Measurements from ENCODE around the gene WAPL.

Gene WAPL

GRCh38 chr10:86520871-86521677 is 518 bp downstream of the WAPL start:
- DNase-seq, result peak; percentile 32

- DNase-seq, result no peak
Observed at GRCh38 chr10:86518781-86519180, 2.8 kb downstream of the WAPL start.

GRCh38 chr10:86512137-86512536 is 9.5 kb downstream of the WAPL start:
- no peak for DNase-seq

- DNase-seq, result no peak
Observed at GRCh38 chr10:86511027-86511865, 10.3 kb downstream of the WAPL start.

- DNase-seq, result no peak
Observed at GRCh38 chr10:86509145-86509544, 12.4 kb downstream of the WAPL start.

- no peak for DNase-seq
Observed at GRCh38 chr10:86508217-86508616, 13.4 kb downstream of the WAPL start.

GRCh38 chr10:86506499-86506898 is 15.1 kb downstream of the WAPL start:
- DNase-seq, result no peak

GRCh38 chr10:86506062-86506461 is 15.5 kb downstream of the WAPL start:
- DNase-seq, result no peak

- DNase-seq, result no peak
Observed at GRCh38 chr10:86504510-86504909, 17.1 kb downstream of the WAPL start.

GRCh38 chr10:86500846-86501245 is 20.7 kb downstream of the WAPL start:
- no peak for DNase-seq

- DNase-seq, result no peak
Observed at GRCh38 chr10:86498598-86498997, 23.0 kb downstream of the WAPL start.

GRCh38 chr10:86497621-86498020 is 24.0 kb downstream of the WAPL start:
- DNase-seq, result no peak

GRCh38 chr10:86489960-86490612 is 31.5 kb downstream of the WAPL start:
- no peak for DNase-seq

- no peak for DNase-seq
Observed at GRCh38 chr10:86489071-86489810, 32.4 kb downstream of the WAPL start.

GRCh38 chr10:86486856-86487255 is 34.7 kb downstream of the WAPL start:
- DNase-seq, result no peak

- DNase-seq, result no peak
Observed at GRCh38 chr10:86483664-86484063, 37.9 kb downstream of the WAPL start.

- no peak for DNase-seq
Observed at GRCh38 chr10:86481761-86482160, 39.8 kb downstream of the WAPL start.

GRCh38 chr10:86480571-86480970 is 41.0 kb downstream of the WAPL start:
- DNase-seq, result no peak

GRCh38 chr10:86472061-86472460 is 49.5 kb downstream of the WAPL start:
- no peak for DNase-seq

GRCh38 chr10:86461963-86462804 is 59.4 kb downstream of the WAPL start:
- DNase-seq, result no peak

- DNase-seq, result no peak
Observed at GRCh38 chr10:86451604-86451960, 70.0 kb downstream of the WAPL start.
